DMS153 treated with DMSO at 0.1 percent for 48 hours (cell line): ENCODE data around the gene MBD3L1.

ENCODE experiments used
- DNase-seq: peaks from one replicate; lab custom pipeline; 2025; ENCODE audit not compliant: unreplicated experiment; lab: John Stamatoyannopoulos, UW

Gene MBD3L1

DNA sequence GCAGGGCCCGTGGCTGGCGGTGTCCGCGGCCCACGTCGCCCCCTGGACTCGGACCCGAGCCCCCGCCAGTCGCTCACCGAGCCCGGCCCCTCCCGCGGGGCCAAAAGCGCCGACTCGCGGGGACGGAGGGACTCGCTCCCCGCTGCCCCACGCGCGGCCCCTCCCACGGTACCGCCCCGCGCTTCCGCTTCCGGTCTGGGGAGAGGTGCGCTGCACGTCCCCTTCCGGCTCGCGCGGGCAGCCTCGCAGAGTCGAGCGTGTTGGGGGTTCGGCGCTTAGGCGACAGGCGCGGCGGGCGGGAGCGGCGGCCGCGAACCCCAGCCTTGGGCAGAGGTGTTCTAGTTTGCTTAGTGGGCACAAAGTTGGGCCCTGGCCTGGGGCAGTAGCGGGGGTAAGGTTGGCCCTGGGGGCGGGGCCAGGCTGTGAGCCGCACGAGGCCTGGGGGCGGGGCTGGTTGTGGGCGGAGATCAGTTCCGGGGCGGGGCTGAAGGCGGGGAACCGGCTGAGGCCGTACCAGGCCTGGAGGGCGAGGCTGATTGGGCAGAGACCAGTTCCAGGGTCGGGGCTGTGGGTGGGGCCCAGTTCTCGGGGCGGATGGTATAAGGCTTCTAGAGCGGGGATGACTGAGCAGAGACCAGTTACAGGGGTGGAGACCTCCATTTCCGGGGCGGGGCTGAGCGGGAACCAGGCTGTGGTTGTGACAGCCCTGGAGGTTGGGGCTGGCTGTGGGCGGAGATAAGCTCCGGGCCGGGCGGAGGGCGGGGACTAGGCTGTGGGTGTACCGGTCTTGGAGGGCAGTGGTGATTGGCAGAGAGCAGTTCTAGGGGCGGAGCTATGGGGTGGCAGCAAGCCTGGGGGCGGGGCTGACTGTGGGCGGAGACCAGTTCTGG, at the start of gene MBD3L1, which contains the start of gene ZNF558:
TSS of gene MBD3L1 (plus strand) at position 246 of the 890 bp plus-strand sequence. CDS start 10,302 bp downstream, outside the sequence.
TSS of gene ZNF558 (minus strand) at position 173 of the 890 bp plus-strand sequence. CDS start 9,645 bp downstream, outside the sequence.
- no peak for DNase-seq

DNA sequence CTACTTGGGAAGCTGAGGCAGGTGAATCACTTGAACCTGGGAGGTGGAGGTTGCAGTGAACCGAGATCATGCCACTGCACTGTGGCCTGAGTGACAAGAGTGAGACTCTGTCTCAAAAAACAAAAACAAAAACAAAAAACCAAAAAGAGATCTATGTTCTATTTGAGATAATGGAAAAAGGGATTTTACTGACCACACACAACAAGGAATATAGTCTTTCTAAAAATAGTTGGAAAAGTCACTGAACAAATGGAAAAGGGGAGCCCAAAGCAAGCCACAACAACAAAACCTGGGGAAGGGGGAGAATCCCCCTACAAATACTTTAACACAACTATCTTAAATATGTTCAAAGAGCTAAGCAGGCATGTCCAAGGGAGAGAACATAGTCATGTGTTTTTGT, 37.4 kb upstream of the MBD3L1 start:
- DNase-seq = no peak

DNA sequence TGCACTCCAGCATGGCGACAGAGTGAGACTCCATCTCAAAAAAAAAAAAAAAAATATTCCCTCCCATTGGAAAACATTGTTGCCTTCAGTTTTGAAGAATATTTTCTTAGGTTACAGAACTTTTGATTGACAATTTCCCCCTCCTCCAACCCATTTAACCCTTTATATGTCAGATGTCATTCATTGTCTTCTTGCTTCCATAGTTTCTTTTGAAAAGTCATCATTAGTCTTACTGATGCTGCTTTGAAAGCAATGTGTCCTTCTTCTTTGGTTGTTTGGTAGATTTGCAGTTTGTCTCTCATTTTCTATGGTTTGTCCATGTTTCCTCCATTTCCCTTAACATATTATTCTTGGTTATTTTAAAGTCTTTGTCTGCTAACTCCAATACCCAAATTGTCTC, 25.5 kb upstream of the MBD3L1 start:
- no peak for DNase-seq

DNA sequence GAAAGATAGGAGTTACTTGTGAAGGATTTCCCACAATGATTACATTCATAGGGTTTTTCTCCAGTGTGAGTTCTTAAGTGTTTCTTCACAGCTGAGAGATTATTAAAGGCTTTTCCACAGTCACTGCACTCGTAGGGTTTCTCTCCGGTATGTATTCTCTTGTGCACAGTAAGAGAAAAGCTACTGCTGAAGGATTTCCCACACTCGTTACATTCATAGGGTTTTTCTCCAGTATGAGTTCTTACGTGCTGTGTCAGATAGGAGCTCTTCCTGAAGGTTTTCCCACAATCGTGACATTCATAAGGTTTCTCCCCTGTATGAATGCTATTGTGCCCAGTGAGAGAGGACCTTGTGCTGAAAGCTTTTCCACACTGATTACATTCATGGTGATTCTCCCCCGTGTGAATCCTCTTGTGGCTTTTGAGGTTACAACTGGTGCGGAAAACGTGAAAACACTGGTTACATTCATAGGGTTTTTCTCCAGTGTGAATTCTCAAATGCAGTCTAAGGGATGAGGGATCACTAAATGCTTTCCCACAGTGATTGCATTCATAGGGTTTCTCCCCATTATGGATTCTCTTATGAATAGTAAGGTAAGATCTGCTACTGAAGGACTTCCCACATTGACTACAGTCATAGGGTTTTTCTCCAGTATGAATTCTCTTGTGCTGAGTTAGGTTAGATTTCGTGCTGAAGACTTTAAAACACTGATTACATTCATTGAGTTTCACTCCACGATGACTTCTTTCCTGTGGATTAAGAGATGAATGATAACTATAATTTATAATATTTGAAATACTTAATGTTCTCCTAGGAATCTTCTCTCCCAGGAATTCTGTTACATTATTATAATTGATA, 20.6 kb upstream of the MBD3L1 start:
- no peak for DNase-seq

DNA sequence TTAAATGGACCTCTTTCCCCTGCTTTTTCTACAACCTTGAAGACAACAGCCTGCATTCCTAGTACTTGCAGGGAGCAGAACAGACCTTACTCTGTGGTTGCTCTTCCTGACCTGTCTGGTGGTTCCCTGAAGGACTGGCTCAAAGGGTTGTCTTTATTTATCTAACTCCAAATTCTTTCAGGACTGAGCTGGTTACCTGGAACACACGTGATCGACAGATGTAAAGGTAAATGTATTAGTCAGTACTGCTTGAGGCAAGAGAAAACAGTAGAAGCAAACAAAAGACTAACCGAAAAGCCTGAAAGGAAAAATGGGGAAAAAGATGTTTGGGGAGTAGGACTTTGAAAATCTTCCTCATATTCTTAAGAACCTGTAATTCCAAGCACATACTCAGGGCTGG, 18.0 kb upstream of the MBD3L1 start:
- no peak for DNase-seq

DNA sequence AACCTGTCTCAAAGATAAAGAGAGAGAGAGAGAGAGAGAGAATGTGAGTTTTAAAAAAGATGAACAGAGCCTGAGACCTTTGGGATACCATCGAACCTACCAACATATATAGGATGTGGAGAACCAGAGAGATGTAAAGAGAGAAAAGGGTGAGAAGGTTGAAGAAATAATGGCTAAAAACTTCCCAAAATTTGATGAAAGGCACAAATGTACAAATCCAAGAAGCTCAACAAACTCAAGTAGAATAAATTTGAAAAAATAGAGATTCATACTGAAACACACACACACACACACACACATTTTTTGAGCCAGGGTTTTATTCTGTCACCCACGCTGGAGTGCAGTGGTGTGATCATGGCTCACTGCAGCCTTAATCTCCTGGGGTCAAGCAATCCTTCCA, 16.4 kb upstream of the MBD3L1 start:
- DNase-seq = no peak

DNA sequence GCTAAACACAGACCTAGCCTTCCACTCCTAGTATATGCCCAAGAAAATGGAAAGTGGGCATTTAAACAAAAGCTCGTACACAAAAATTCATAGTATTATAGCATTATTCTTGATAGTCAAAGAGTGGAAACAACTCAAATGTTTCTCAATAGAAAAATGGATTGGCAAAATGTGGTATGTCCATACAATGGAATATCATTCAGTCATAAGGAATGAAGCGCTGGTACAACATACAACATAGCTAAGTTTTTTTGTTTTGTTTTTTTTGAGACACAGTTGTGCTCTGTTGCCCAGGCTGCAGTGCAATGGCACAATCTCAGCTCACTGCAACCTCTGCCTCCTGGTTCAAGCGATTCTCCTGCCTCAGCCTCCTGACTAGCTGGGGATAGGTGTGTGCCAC, 11.9 kb upstream of the MBD3L1 start:
- no peak for DNase-seq

DNA sequence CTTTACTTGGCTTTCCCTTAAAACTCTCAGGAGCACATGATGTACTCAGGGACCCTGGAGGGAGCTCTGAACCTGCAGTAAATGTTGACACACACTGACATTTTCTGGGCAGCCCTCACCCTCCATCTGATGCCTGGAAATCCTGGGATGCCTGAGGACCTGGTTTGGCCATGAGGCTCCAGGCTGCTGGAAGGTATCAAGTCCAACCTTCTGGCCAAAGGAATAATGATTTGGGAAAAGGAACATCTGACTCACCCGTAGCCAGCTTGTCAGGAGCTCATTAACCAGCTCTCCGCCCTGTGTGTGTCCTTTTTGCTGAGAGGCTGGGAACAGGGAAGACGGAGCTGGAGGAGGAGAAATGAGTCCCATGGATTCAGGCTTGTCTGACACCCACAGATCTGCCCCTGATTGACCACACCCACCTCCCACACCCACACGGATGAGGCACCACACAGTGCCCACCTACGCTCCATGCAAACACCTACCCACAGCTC, 10.4 kb upstream of the MBD3L1 start:
- no peak for DNase-seq

DNA sequence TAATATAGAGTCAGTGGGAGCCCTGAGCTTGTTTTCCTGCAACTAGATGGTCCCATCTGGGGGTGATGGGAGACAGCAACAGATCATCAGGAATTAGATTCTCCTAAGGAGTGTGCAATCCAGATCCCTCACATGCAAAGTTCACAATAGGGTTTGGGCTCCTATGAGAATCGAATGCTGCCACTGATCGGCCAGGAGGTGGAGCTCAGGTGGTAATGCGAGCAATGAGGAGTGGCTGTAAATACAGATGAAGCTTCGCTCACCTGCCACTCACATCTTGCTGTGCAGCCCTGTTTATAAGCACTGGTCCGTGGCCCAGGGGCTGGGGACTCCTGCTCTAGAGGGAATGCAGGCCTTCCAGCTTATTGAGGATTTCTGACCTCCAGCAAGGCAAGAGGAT, 5.8 kb upstream of the MBD3L1 start:
- no peak for DNase-seq

DNA sequence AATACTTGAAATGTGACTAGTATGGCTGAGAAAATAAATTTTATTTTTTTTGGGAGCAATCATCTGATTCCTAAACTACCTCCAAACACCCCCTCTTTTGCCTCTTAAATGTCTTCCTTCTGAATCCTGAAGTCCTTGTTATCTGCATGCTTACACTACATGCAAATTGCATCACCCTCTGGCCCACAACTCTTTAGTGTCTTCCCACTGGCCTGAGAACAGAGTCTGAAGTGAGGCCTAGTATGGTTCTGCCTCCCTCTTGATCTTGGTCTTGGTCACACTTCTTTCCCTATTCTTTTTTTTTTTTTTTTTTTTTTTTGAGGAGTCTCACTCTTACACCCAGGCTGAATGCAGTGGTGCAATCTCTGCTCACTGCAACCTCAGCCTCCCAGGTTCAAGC, 4.9 kb upstream of the MBD3L1 start:
- no peak for DNase-seq

DNA sequence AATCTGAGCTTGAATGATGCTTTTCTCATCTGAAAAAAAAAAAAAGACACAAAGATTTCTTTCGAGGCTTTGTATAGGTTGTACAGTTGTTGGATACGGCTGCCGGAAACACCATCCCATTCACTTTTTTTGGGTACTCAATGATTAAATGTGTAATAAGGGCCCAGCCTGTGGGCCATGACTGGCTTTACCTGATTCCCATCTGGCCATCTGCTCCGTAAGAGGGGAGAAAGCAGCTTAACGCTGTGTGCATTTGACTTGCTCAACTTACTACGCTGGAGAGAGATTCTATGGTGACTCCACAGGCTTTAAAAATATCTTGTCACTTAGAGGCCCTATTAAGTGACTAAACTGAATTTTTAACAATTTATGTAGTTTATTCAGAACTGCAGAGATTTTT, 804 bp upstream of the MBD3L1 start:
- no peak for DNase-seq

DNA sequence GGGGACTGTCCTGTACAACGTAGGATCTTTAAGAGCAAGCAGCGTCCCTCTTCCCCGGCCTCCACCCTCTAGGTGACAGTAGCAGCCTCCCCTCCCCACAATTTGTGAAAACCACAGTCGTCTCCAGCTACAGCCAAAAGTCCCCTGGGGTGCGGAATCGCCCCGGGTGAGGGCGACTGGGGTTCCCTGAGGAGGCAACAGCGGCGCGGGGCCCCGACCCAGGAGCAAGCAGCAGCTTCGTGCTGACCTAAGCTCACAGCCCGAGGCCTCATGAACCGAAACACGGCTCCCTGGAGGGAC, 395 bp upstream of the MBD3L1 start:
- no peak for DNase-seq

DNA sequence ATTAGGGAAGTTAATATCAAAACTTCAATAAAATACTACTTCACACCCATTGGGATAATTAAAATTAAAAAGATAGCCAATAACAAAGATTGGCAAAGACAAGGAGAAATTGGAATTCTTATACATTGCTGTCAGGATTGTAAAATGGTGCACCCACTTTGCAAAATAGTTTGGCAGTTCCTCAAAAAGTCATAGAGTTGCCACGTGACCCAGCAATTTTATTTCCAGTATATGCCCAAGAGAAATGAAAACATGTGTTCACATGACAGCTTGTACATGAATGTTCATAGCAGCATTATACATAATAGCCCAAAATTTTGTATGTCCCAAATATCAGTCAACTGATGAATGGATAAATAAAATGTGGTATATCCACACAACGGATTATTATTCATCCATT, 3.3 kb downstream of the MBD3L1 start:
- DNase-seq = no peak

DNA sequence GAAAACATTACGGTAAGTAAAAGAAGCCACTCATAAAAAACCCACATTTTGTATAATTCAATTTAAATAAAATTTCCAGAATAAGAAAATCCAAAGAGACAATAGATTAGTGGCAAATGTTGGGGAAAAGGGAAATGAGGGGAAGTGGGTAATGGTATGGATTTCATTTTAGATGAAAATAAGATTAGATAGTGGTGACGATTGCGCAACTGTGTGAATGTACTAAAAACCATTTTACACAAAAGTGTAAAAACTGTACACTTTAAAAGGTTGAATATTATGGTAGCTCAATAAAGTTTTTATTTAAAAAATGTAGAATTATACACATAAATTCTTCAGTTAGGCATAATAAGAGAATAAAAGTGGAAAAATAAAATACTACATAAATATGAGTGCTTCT, 3.7 kb downstream of the MBD3L1 start:
- DNase-seq = no peak

DNA sequence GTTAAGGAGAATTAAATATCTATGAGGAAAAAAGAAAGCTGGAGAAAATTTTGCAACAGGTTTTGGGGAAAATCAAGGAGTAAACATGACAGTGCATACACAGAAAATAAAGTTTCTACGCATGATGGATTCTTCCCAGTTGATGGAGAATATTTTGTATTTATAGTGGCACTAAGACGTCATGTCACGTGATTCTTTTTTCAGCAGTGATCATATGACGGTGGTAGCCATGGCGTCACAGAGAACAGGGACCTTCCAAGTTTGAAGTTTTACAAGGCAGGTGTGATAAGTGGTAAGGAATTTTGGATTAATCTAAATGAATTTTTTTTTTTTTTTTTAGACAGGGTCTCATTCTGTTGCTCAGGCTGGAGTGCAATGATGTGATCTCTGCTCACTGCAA, 8.5 kb downstream of the MBD3L1 start:
- DNase-seq = no peak

DNA sequence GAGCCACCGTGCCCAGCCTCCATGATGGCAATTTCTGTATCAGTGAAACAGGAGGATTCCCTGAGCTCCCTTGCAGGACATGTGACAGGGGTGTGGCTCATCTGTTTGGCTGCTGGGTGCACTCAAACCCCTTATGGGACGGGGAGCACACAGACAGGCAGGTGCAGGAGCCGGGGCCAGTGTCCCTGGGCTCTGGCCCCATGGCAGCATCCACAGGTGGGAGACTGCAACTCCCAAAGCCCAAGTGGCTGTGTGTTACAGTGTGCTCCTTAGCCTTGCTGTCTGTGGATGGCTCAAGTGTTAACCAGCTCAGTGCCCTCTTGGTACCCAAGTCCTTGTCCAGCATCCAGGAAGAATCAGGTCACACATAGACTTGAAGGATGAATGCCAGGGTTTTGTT, 14.6 kb downstream of the MBD3L1 start:
- no peak for DNase-seq

DNA sequence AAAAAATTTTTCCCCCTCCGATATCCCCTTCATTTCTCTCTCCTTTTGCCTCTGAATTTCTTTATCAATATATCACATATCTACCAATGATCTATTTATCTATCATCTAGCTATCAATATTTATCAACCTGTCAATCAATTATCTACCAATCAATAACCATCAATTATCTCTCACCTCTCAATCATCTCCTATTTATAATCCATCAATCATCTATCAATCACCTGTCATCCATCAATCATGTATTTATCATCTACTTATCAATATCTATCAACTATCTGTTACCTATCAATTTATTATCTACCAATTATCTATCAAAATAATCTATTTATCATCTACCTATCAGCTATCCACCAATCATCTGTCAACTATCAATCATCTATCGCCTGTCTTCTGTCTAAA, 17.1 kb downstream of the MBD3L1 start:
- no peak for DNase-seq

DNA sequence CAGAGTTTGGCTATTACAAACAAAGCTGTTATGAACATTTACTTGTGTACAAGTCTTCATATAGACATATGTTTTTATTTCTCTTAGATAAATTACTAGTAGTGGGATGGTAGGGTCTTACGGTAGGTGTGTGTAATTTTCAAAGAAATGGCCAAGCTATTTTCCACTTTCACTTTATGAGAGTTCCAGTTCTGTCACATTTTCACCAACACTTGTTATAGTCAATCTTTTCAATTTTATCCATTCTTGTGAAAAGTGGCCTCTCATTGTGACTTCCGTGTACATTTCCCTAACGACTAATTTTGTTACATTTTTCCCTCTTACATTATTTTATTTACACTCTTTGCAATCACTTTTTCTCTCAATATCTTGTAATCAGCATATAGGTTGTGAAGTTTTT, 18.3 kb downstream of the MBD3L1 start:
- no peak for DNase-seq

DNA sequence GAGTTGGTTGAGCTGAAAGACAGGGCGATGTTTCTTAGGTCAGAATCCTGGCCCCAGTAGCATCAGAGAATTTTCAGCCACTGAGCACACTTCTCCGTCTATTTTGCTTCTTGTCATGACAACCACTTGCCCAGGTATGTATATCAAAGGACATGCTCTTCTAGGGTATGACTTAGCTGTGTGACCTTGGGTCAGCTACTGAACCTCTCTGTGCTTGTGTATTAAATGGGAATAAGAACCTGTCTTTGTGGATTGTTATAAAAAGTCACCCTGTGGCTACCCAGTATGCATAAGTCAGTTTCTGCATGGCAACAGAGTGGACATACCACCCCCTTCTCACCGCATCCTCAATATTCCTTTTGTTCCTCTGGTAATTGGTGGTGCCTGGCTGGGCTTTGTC, 26.1 kb downstream of the MBD3L1 start:
- DNase-seq = no peak

DNA sequence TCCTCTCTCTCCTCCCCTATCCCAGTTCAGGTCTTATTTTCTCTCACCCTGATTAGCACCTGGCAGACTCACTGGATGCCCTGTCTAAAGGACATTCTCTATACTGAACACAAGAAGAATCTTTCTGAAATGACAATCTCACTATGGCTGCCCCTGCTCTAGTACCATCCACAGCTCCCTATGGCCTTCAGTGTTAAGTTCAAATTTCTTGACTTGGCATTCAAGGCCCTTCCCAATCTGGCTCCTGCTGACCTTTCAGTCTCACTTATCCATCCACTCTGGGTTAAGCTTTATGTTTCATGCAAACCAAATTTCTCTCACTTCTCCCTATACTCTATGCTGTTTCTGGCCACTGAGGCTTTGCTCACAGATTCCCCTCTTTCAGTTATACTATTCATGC, 34.2 kb downstream of the MBD3L1 start:
- DNase-seq = no peak

DNA sequence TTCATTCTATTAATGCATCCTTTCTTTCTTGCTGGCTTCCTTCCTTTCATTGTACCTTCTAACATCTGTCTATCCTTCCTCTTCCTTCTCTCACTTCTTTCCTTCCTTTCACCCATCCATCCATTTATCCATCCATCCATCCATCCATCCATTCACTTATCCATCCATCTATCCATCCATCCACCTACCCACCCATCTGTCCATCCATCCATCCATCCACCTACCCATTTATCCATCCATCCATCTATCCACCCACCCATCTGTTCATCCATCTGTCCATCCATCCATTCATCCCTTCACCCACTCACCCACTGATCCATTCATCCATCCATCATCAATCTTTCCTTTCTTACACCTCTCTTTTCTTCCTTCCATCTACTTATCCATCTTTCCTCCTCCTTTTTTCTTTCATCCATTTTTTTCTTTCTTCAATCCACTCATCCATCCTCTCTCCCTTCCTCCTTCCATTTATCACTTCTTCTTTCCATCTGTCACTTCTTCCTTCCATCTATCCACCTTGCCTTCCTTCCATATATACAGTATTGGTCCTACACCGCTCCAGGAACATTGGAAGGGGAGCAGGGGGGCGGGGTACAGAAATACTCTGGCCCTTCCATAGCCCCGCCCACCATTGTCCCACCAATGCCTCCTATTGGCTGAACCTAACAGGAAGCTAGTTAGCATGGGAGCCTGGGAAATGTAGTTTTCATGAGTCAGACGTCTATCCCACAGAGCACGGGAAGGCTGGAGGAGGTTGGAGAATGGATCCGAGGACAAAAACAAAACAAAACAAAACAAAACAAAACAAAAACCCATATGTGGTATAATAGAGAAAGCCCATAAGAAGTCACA, 45.9 kb downstream of the MBD3L1 start:
- peak; percentile 1 for DNase-seq
